ENCODE data around the gene SEC14L3.

- TF ChIP-seq POLR2A (IDR thresholded peaks at IDR 0.05) (no peak), CTCF (IDR thresholded peaks at IDR 0.05) (no peak)
Observed at GRCh38 chr22:30469165-30469564, 2.7 kb downstream of the SEC14L3 start.
